ENCODE data around the gene DIP2C.

Gene DIP2C

GRCh38 chr10:625751-626711 lies 63.4 kb downstream of the DIP2C start:
- Histone ChIP-seq H3K27me3 (replicated peaks; ENCODE audit: control insufficient read depth, insufficient read depth, low read length) (peaks cover 1% of the 10 kb centered on the region; the same call in 1 of the 2 replicates), H3K4me3 (replicated peaks; ENCODE audit: low read depth, low read length) (no peak overlapping the region), H3K36me3 (ENCODE audit: control insufficient read depth, insufficient read depth, low read length) (no peaks in the 10 kb centered on the region)
- no peak for DNase-seq (ENCODE audit: extremely low read depth, insufficient read length)
- TF ChIP-seq, protein P1, sequence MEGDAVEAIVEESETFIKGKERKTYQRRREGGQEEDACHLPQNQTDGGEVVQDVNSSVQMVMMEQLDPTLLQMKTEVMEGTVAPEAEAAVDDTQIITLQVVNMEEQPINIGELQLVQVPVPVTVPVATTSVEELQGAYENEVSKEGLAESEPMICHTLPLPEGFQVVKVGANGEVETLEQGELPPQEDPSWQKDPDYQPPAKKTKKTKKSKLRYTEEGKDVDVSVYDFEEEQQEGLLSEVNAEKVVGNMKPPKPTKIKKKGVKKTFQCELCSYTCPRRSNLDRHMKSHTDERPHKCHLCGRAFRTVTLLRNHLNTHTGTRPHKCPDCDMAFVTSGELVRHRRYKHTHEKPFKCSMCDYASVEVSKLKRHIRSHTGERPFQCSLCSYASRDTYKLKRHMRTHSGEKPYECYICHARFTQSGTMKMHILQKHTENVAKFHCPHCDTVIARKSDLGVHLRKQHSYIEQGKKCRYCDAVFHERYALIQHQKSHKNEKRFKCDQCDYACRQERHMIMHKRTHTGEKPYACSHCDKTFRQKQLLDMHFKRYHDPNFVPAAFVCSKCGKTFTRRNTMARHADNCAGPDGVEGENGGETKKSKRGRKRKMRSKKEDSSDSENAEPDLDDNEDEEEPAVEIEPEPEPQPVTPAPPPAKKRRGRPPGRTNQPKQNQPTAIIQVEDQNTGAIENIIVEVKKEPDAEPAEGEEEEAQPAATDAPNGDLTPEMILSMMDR (IDR thresholded peaks at IDR 0.05; ENCODE audit: insufficient read depth, low read length, poor library complexity, severe bottlenecking), result no peak

GRCh38 chr10:625333-625696 lies 64.2 kb downstream of the DIP2C start:
- Histone ChIP-seq H3K36me3 (ENCODE audit: control insufficient read depth, insufficient read depth, low read length) (no peaks in the 10 kb centered on the region), H3K27me3 (replicated peaks; ENCODE audit: control insufficient read depth, insufficient read depth, low read length) (peaks cover 1% of the 10 kb centered on the region; the same call in 1 of the 2 replicates), H3K4me3 (replicated peaks; ENCODE audit: low read depth, low read length) (no peak overlapping the region)
- TF ChIP-seq, protein P1 (IDR thresholded peaks at IDR 0.05; ENCODE audit: insufficient read depth, low read length, poor library complexity, severe bottlenecking), result no peak
- no peak for DNase-seq (ENCODE audit: extremely low read depth, insufficient read length)

DNA sequence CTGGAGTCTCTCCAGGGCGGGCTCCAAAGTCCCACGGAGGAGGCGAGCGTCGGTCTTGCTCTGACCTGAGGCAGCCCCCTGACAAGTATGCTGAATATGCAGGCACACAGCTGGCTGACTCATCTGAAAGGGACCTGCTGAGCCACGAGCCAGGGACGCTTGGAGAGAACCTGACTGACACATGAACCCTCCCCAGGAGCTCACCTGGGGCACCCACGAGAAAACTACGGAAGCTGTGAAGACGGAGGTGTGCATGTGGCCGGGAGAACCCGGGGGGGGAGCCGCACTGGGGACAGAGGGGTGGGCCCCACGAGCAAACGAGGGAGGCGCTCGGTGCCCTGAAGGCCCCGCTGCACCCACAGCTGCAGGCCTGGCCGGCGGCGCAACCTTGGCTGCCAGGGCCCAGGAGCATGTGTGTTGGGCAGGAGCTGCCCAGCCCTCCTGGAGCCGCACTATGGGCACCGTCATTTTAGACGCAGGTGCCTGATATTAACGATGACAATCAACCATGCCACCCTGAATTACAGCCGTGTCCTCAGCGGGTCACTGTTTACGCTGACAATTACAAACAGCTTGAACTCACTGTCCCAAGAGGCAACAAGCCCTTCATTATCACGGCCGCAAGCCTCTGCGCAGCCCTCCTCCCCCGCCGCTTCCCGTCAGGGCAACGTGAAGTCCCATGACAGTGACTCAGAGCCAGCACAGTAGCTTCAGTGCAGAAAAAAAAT lies 64.7 kb downstream of the DIP2C start:
- no peak overlapping the region for H3K4me3 ChIP-seq (replicated peaks; ENCODE audit: low read depth, low read length)
- H3K27me3 ChIP-seq (replicated peaks; ENCODE audit: control insufficient read depth, insufficient read depth, low read length), result peaks cover 1% of the 10 kb centered on the region; the same call in 1 of the 2 replicates
- no peak for DNase-seq (ENCODE audit: extremely low read depth, insufficient read length)
- H3K36me3 ChIP-seq (ENCODE audit: control insufficient read depth, insufficient read depth, low read length), result no peaks in the 10 kb centered on the region
- TF ChIP-seq, protein P1 (IDR thresholded peaks at IDR 0.05; ENCODE audit: insufficient read depth, low read length, poor library complexity, severe bottlenecking), result no peak

DNA sequence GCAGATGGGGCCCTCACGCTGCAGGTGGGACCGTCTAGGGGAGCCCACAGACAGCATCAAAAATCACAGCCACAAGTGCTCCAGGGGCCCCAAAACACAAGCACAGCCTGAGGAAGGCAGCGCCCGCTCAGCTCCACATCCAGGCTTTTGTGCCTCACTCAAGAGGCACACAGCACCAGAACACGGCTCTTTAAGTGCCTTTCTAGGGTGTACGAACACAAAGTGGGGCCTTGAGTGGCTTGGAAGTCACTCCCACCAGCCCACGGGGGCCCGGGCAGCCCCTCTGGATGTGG lies 65.2 kb downstream of the DIP2C start:
- DNase-seq (ENCODE audit: extremely low read depth, insufficient read length), result no peak
- Histone ChIP-seq H3K4me3 (replicated peaks; ENCODE audit: low read depth, low read length) (no peak overlapping the region), H3K36me3 (ENCODE audit: control insufficient read depth, insufficient read depth, low read length) (no peaks in the 10 kb centered on the region), H3K27me3 (replicated peaks; ENCODE audit: control insufficient read depth, insufficient read depth, low read length) (peaks cover 1% of the 10 kb centered on the region; the same call in 1 of the 2 replicates)
- TF ChIP-seq, protein P1 (IDR thresholded peaks at IDR 0.05; ENCODE audit: insufficient read depth, low read length, poor library complexity, severe bottlenecking), result no peak

- H3K4me3 ChIP-seq (replicated peaks; ENCODE audit: low read depth, low read length), result no peak overlapping the region
- no peak for DNase-seq (ENCODE audit: extremely low read depth, insufficient read length)
- no peaks in the 10 kb centered on the region for H3K36me3 ChIP-seq (ENCODE audit: control insufficient read depth, insufficient read depth, low read length)
- peaks cover 1% of the 10 kb centered on the region; the same call in 1 of the 2 replicates for H3K27me3 ChIP-seq (replicated peaks; ENCODE audit: control insufficient read depth, insufficient read depth, low read length)
- TF ChIP-seq, protein P1 (IDR thresholded peaks at IDR 0.05; ENCODE audit: insufficient read depth, low read length, poor library complexity, severe bottlenecking), result no peak
Observed at GRCh38 chr10:623477-624311, 65.8 kb downstream of the DIP2C start.
